ENCODE results near the gene SPINK2.

Gene SPINK2

GRCh38 chr4:56821381-56822243, at the start of gene SPINK2:
SPINK2 (minus strand) TSS chr4:56821701; CDS start chr4:56821662, 39 bp downstream.
- Histone ChIP-seq H3K27me3 (ENCODE audit: control insufficient read depth in 1 of 2, insufficient read depth in 2 of 2, low read length in 2 of 2) (peaks cover 15 to 23% of the 10 kb centered on the region in 2 donors), H3K4me3 (ENCODE audit: low read depth in 1 of 2, low read length in 2 of 2) (peak within 1 kb of the TSS in 1 of 2 donors; percentile 30), H3K9me3 (ENCODE audit: low read length) (no peaks in the 10 kb centered on the region), H3K36me3 (ENCODE audit: insufficient read depth, low read length) (no peaks in the 10 kb centered on the region), H3K27ac (ENCODE audit: low read depth, low read length) (no peak within 1 kb of the TSS), H3K4me1 (ENCODE audit: insufficient read depth, low read length) (no peaks in the 10 kb centered on the region), H3K9ac (ENCODE audit: low read length) (no peak within 1 kb of the TSS)

GRCh38 chr4:56870946-56871345, 49.4 kb upstream of the SPINK2 start:
- H3K36me3 ChIP-seq (ENCODE audit: insufficient read depth, low read length): no peaks in the 10 kb centered on the region
- no peak overlapping the region for H3K27ac ChIP-seq (ENCODE audit: low read depth, low read length)
- H3K9ac ChIP-seq (ENCODE audit: low read length): no peak overlapping the region
- H3K9me3 ChIP-seq (ENCODE audit: low read length): no peaks in the 10 kb centered on the region
- H3K4me1 ChIP-seq (ENCODE audit: insufficient read depth, low read length): no peaks in the 10 kb centered on the region
- no peak overlapping the region for H3K4me3 ChIP-seq (ENCODE audit: low read depth in 1 of 2, low read length in 2 of 2)
- no peaks in the 10 kb centered on the region for H3K27me3 ChIP-seq (ENCODE audit: control insufficient read depth in 1 of 2, insufficient read depth in 2 of 2, low read length in 2 of 2)

GRCh38 chr4:56863441-56864139, 42.1 kb upstream of the SPINK2 start:
- no peak overlapping the region for H3K9ac ChIP-seq (ENCODE audit: low read length)
- H3K9me3 ChIP-seq (ENCODE audit: low read length): no peaks in the 10 kb centered on the region
- no peak overlapping the region for H3K27ac ChIP-seq (ENCODE audit: low read depth, low read length)
- H3K27me3 ChIP-seq (ENCODE audit: control insufficient read depth in 1 of 2, insufficient read depth in 2 of 2, low read length in 2 of 2): no peaks in the 10 kb centered on the region
- no peak overlapping the region for H3K4me3 ChIP-seq (ENCODE audit: low read depth in 1 of 2, low read length in 2 of 2)
- no peaks in the 10 kb centered on the region for H3K36me3 ChIP-seq (ENCODE audit: insufficient read depth, low read length)
- H3K4me1 ChIP-seq (ENCODE audit: insufficient read depth, low read length): no peaks in the 10 kb centered on the region

GRCh38 chr4:56861360-56861759, 39.9 kb upstream of the SPINK2 start:
- H3K4me3 ChIP-seq (ENCODE audit: low read depth in 1 of 2, low read length in 2 of 2): no peak overlapping the region
- H3K27me3 ChIP-seq (ENCODE audit: control insufficient read depth in 1 of 2, insufficient read depth in 2 of 2, low read length in 2 of 2): no peaks in the 10 kb centered on the region
- H3K9ac ChIP-seq (ENCODE audit: low read length): no peak overlapping the region
- no peak overlapping the region for H3K27ac ChIP-seq (ENCODE audit: low read depth, low read length)
- no peaks in the 10 kb centered on the region for H3K36me3 ChIP-seq (ENCODE audit: insufficient read depth, low read length)
- H3K4me1 ChIP-seq (ENCODE audit: insufficient read depth, low read length): no peaks in the 10 kb centered on the region
- no peaks in the 10 kb centered on the region for H3K9me3 ChIP-seq (ENCODE audit: low read length)

- no peaks in the 10 kb centered on the region for H3K27me3 ChIP-seq (ENCODE audit: control insufficient read depth in 1 of 2, insufficient read depth in 2 of 2, low read length in 2 of 2)
- H3K36me3 ChIP-seq (ENCODE audit: insufficient read depth, low read length): no peaks in the 10 kb centered on the region
- H3K9me3 ChIP-seq (ENCODE audit: low read length): no peaks in the 10 kb centered on the region
- no peak overlapping the region for H3K9ac ChIP-seq (ENCODE audit: low read length)
- H3K4me1 ChIP-seq (ENCODE audit: insufficient read depth, low read length): no peaks in the 10 kb centered on the region
- no peak overlapping the region for H3K27ac ChIP-seq (ENCODE audit: low read depth, low read length)
- no peak overlapping the region for H3K4me3 ChIP-seq (ENCODE audit: low read depth in 1 of 2, low read length in 2 of 2)
These were observed 39.3 kb upstream of the SPINK2 start for GRCh38 chr4:56860781-56861180.

- H3K27ac ChIP-seq (ENCODE audit: low read depth, low read length): no peak overlapping the region
- no peaks in the 10 kb centered on the region for H3K4me1 ChIP-seq (ENCODE audit: insufficient read depth, low read length)
- no peaks in the 10 kb centered on the region for H3K27me3 ChIP-seq (ENCODE audit: control insufficient read depth in 1 of 2, insufficient read depth in 2 of 2, low read length in 2 of 2)
- H3K36me3 ChIP-seq (ENCODE audit: insufficient read depth, low read length): no peaks in the 10 kb centered on the region
- H3K4me3 ChIP-seq (ENCODE audit: low read depth in 1 of 2, low read length in 2 of 2): no peak overlapping the region
- H3K9me3 ChIP-seq (ENCODE audit: low read length): no peaks in the 10 kb centered on the region
- H3K9ac ChIP-seq (ENCODE audit: low read length): no peak overlapping the region
These were observed 38.3 kb upstream of the SPINK2 start for GRCh38 chr4:56859841-56860240.

- Histone ChIP-seq H3K4me1 (ENCODE audit: insufficient read depth, low read length) (no peaks in the 10 kb centered on the region), H3K27me3 (ENCODE audit: control insufficient read depth in 1 of 2, insufficient read depth in 2 of 2, low read length in 2 of 2) (no peaks in the 10 kb centered on the region), H3K36me3 (ENCODE audit: insufficient read depth, low read length) (no peaks in the 10 kb centered on the region), H3K9ac (ENCODE audit: low read length) (no peak overlapping the region), H3K9me3 (ENCODE audit: low read length) (no peaks in the 10 kb centered on the region), H3K4me3 (ENCODE audit: low read depth in 1 of 2, low read length in 2 of 2) (no peak overlapping the region), H3K27ac (ENCODE audit: low read depth, low read length) (no peak overlapping the region)
These were observed 36.3 kb upstream of the SPINK2 start for GRCh38 chr4:56857601-56858309.

- Histone ChIP-seq H3K27me3 (ENCODE audit: control insufficient read depth in 1 of 2, insufficient read depth in 2 of 2, low read length in 2 of 2) (no peaks in the 10 kb centered on the region), H3K9me3 (ENCODE audit: low read length) (no peaks in the 10 kb centered on the region), H3K9ac (ENCODE audit: low read length) (no peak overlapping the region), H3K36me3 (ENCODE audit: insufficient read depth, low read length) (no peaks in the 10 kb centered on the region), H3K27ac (ENCODE audit: low read depth, low read length) (no peak overlapping the region), H3K4me1 (ENCODE audit: insufficient read depth, low read length) (no peaks in the 10 kb centered on the region), H3K4me3 (ENCODE audit: low read depth in 1 of 2, low read length in 2 of 2) (no peak overlapping the region)
These were observed 35.2 kb upstream of the SPINK2 start for GRCh38 chr4:56856656-56857055.

GRCh38 chr4:56850910-56851309, 29.4 kb upstream of the SPINK2 start:
- Histone ChIP-seq H3K4me3 (ENCODE audit: low read depth in 1 of 2, low read length in 2 of 2) (no peak overlapping the region), H3K27me3 (ENCODE audit: control insufficient read depth in 1 of 2, insufficient read depth in 2 of 2, low read length in 2 of 2) (no peaks in the 10 kb centered on the region), H3K4me1 (ENCODE audit: insufficient read depth, low read length) (no peaks in the 10 kb centered on the region), H3K9me3 (ENCODE audit: low read length) (no peaks in the 10 kb centered on the region), H3K36me3 (ENCODE audit: insufficient read depth, low read length) (no peaks in the 10 kb centered on the region), H3K9ac (ENCODE audit: low read length) (no peak overlapping the region), H3K27ac (ENCODE audit: low read depth, low read length) (no peak overlapping the region)

- H3K36me3 ChIP-seq (ENCODE audit: insufficient read depth, low read length): no peaks in the 10 kb centered on the region
- H3K9me3 ChIP-seq (ENCODE audit: low read length): no peaks in the 10 kb centered on the region
- no peak overlapping the region for H3K4me3 ChIP-seq (ENCODE audit: low read depth in 1 of 2, low read length in 2 of 2)
- H3K9ac ChIP-seq (ENCODE audit: low read length): no peak overlapping the region
- H3K27ac ChIP-seq (ENCODE audit: low read depth, low read length): no peak overlapping the region
- no peaks in the 10 kb centered on the region for H3K4me1 ChIP-seq (ENCODE audit: insufficient read depth, low read length)
- no peaks in the 10 kb centered on the region for H3K27me3 ChIP-seq (ENCODE audit: control insufficient read depth in 1 of 2, insufficient read depth in 2 of 2, low read length in 2 of 2)
These were observed 23.5 kb upstream of the SPINK2 start for GRCh38 chr4:56844802-56845580.

- no peak overlapping the region for H3K27ac ChIP-seq (ENCODE audit: low read depth, low read length)
- no peaks in the 10 kb centered on the region for H3K27me3 ChIP-seq (ENCODE audit: control insufficient read depth in 1 of 2, insufficient read depth in 2 of 2, low read length in 2 of 2)
- no peak overlapping the region for H3K4me3 ChIP-seq (ENCODE audit: low read depth in 1 of 2, low read length in 2 of 2)
- no peaks in the 10 kb centered on the region for H3K36me3 ChIP-seq (ENCODE audit: insufficient read depth, low read length)
- H3K9me3 ChIP-seq (ENCODE audit: low read length): no peaks in the 10 kb centered on the region
- no peaks in the 10 kb centered on the region for H3K4me1 ChIP-seq (ENCODE audit: insufficient read depth, low read length)
- H3K9ac ChIP-seq (ENCODE audit: low read length): no peak overlapping the region
These were observed 22.0 kb upstream of the SPINK2 start for GRCh38 chr4:56843421-56843899.
